Ectodermal cell (in vitro differentiated cells): ENCODE measurements around the gene EVC2.
"Not testable (repeated sequence)": the region's sequence is repeated elsewhere in the genome, so short reads cannot be mapped to it uniquely, and the experiment has no call there.

Experiments
- H3K27ac ChIP-seq: 2 replicates; pipeline ENCODE4 v1.7.0; 2013; ENCODE audit warnings: mild to moderate bottlenecking, low read depth, low read length; ENCODE audit not compliant: insufficient read depth, poor library complexity, severe bottlenecking
- H3K27me3 ChIP-seq: 2 replicates; pipeline ENCODE4 v1.7.0; 2013; ENCODE audit warnings: mild to moderate bottlenecking, low read length; ENCODE audit not compliant: insufficient read depth, control insufficient read depth, poor library complexity, severe bottlenecking
- H3K36me3 ChIP-seq: one replicate; pipeline ENCODE4 v1.7.0; 2013; ENCODE audit warnings: low read length; ENCODE audit not compliant: control insufficient read depth, insufficient read depth
- H3K4me1 ChIP-seq: one replicate; pipeline ENCODE4 v1.7.0; 2013; ENCODE audit warnings: low read length; ENCODE audit not compliant: control insufficient read depth, insufficient read depth
- H3K4me3 ChIP-seq: 2 replicates; pipeline ENCODE4 v1.7.0; 2013; ENCODE audit warnings: low read depth, low read length, control low read depth; ENCODE audit not compliant: insufficient read depth
- H3K9me3 ChIP-seq: 2 replicates; pipeline ENCODE4 v1.7.0; 2013; ENCODE audit warnings: mild to moderate bottlenecking, low read length, moderate library complexity; ENCODE audit not compliant: control insufficient read depth
- WGBS, 2 experiments: methylation state at CpG; one replicate each; pipeline ENCODE4 v1.1.7; 2013; ENCODE audit warnings: missing lambda C conversion rate in 2 of 2; 5-methylcytosine and 5-hydroxymethylcytosine counted together

The EVC2 gene

GRCh38 chr4:5742388-5742787, 34.0 kb upstream of the EVC2 start:
- peaks cover 7% of the 10 kb centered on the region for H3K36me3 ChIP-seq
- H3K27me3 ChIP-seq, result no peaks in the 10 kb centered on the region
- no peaks in the 10 kb centered on the region for H3K9me3 ChIP-seq
- WGBS, 2 experiments, result 86 to 94% methylated on average over 2 of the region's 2 CpGs
- H3K27ac ChIP-seq, result no peak overlapping the region
- no peak overlapping the region for H3K4me3 ChIP-seq
- H3K4me1 ChIP-seq, result no peaks in the 10 kb centered on the region

GRCh38 chr4:5738061-5738460, 29.7 kb upstream of the EVC2 start:
- H3K9me3 ChIP-seq, result no peaks in the 10 kb centered on the region
- no peaks in the 10 kb centered on the region for H3K27me3 ChIP-seq
- no peaks in the 10 kb centered on the region for H3K4me1 ChIP-seq
- H3K4me3 ChIP-seq, result no peak overlapping the region
- 93 to 97% methylated on average over 2 of the region's 2 CpGs for WGBS, 2 experiments
- peaks cover 15% of the 10 kb centered on the region for H3K36me3 ChIP-seq
- no peak overlapping the region for H3K27ac ChIP-seq

DNA sequence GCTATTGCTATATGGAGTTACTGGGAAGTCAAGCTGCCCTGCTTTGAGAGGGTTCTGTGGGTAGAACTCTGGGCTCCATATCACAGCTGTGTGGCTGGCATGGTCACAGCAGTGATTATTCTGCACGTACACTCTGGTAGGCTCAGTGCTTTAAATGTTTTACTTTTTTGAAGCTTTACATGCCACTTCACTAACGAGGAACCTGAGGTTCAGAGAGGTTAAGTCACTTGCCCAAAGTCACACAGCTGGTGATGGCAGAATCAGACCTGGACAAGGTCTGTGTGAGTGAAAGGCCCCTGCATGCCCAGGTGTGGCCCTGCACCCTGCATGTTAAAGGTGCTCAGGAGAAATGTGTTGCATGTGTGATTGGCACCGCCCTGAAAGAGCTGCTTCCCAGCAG, 27.1 kb upstream of the EVC2 start:
- H3K9me3 ChIP-seq, result no peaks in the 10 kb centered on the region
- H3K27ac ChIP-seq, result no peak overlapping the region
- H3K27me3 ChIP-seq, result no peaks in the 10 kb centered on the region
- no peak overlapping the region for H3K4me3 ChIP-seq
- H3K36me3 ChIP-seq, result peaks cover 12% of the 10 kb centered on the region
- WGBS, 2 experiments, result 92 to 94% methylated on average over 3 of the region's 3 CpGs
- no peaks in the 10 kb centered on the region for H3K4me1 ChIP-seq

DNA sequence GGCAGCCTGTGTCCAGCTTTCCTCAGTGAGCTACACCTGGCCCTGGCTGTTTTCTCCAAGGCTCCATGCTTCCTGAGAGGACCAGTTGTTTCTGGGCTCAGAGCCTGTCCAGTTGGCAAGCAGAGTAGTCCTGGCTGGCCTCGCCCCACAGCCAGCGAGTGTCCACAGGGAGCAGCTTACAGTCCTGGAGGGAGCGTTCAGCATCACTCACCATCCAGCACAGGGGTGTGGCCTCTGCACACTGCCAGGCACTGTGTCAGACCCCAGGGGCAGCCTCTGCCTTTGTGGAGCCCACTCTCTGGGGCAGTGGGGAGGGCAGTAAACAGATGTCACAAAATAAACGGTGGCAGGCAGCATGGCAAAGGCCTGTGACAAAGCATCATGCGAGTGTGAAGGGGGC, 26.5 kb upstream of the EVC2 start:
- Histone ChIP-seq H3K27me3 (no peaks in the 10 kb centered on the region), H3K4me1 (no peaks in the 10 kb centered on the region), H3K27ac (no peak overlapping the region), H3K36me3 (peaks cover 12% of the 10 kb centered on the region), H3K9me3 (no peaks in the 10 kb centered on the region), H3K4me3 (no peak overlapping the region)
- 94 to 96% methylated on average over 5 of the region's 5 CpGs for WGBS, 2 experiments

DNA sequence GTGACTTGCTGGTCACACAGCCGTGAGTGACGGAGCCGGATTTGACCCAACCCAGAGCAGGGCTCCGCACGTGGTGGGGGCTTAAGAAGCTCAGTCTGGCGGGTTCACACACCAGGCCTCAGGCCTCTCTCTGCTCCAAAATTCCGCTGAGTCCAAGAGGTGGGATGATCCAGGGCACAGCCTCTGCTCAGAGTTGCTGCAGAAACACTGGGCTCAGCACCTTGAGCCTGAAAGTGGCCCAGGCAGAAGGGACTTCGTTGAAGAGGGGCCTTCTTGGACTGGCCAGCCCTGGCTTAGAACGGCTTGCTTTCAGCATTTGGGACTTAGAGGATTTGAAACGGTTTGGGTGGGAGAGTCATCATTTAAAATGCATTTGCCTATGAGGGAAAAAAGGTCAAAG, 23.8 kb upstream of the EVC2 start:
- H3K27ac ChIP-seq, result no peak overlapping the region
- H3K36me3 ChIP-seq, result peaks cover 12% of the 10 kb centered on the region
- no peak overlapping the region for H3K4me3 ChIP-seq
- 87 to 89% methylated on average over 10 of the region's 10 CpGs for WGBS, 2 experiments
- H3K27me3 ChIP-seq, result no peaks in the 10 kb centered on the region
- H3K4me1 ChIP-seq, result no peaks in the 10 kb centered on the region
- H3K9me3 ChIP-seq, result no peaks in the 10 kb centered on the region

GRCh38 chr4:5730993-5731990, 22.9 kb upstream of the EVC2 start:
- WGBS, 2 experiments, result 93 to 94% methylated on average over 30 of the region's 30 CpGs
- Histone ChIP-seq H3K4me1 (no peaks in the 10 kb centered on the region), H3K36me3 (peaks cover 12% of the 10 kb centered on the region), H3K27ac (no peak overlapping the region), H3K27me3 (no peaks in the 10 kb centered on the region), H3K9me3 (no peaks in the 10 kb centered on the region), H3K4me3 (no peak overlapping the region)

DNA sequence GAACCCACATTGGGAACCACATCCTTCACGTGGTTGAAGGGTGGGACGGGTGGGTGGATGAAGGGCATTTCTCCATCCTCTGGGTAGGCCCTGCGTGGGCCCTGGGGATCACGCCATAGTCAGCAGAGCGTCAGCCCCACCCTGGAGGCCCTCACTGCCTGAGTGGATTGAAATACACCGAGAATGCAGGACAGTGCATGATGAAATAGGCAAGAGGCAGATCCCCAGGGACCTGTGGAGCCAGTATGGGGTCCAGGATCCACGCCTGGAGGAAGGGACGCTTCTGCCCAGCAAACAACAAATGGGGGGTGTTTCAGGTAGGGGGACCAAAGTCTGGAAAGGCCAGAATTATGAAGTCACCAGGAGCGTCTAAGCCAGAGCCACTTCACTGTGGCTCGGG, 22.1 kb upstream of the EVC2 start:
- no peaks in the 10 kb centered on the region for H3K27me3 ChIP-seq
- WGBS, 2 experiments, result 89 to 90% methylated on average over 10 of the region's 10 CpGs
- no peak overlapping the region for H3K27ac ChIP-seq
- H3K36me3 ChIP-seq, result peaks cover 13% of the 10 kb centered on the region
- H3K4me1 ChIP-seq, result no peaks in the 10 kb centered on the region
- no peak overlapping the region for H3K4me3 ChIP-seq
- H3K9me3 ChIP-seq, result no peaks in the 10 kb centered on the region

DNA sequence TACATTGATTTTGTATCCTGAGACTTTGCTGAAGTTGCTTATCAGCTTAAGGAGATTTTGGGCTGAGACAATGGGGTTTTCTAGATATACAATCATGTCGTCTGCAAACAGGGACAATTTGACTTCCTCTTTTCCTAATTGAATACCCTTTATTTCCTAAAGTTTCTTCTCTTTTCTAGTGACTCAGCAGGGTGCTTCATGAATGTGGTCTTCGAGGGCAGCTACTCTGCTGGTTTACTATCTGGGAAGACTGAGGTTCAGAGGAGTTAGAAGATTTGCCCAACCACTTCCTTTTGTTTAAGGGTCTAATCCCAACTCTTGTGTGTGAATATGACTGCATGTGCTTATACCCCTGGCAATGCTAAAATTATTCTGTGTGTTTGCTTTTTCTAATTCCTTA, 20.1 kb upstream of the EVC2 start:
- H3K27ac ChIP-seq, H3K27me3 ChIP-seq, H3K4me1 ChIP-seq, H3K4me3 ChIP-seq, H3K9me3 ChIP-seq: not testable (repeated sequence)
- peaks cover 12% of the 10 kb centered on the region for H3K36me3 ChIP-seq
- WGBS, 2 experiments, result 66 to 68% methylated on average over 2 of the region's 2 CpGs

DNA sequence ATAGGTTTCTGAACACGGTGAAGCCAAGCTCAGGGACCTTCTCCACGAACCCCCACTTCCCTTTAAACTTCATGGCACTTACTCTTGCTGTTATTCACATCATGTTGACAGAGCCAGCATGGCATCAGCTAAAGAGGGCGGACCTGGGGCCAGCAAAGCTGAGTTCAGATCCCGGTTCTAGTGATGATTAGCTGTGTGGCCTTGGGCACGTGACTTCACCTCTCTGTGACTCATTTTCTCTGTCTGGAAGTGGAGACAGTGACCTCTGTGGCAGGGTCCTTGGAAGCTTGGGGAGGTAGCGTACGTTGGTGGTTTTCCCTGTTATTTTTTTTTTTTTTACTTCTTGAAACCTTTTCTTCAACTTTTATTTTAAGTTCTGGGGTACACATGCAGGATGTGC, 16.0 kb upstream of the EVC2 start:
- Histone ChIP-seq H3K27me3 (no peaks in the 10 kb centered on the region), H3K4me1 (no peaks in the 10 kb centered on the region), H3K27ac (no peak overlapping the region), H3K4me3 (no peak overlapping the region), H3K36me3 (peaks cover 7% of the 10 kb centered on the region), H3K9me3 (no peaks in the 10 kb centered on the region)
- 95 to 97% methylated on average over 7 of the region's 7 CpGs for WGBS, 2 experiments

GRCh38 chr4:5722328-5722727, 14.0 kb upstream of the EVC2 start:
- no peak overlapping the region for H3K4me3 ChIP-seq
- peaks cover 7% of the 10 kb centered on the region for H3K36me3 ChIP-seq
- 90 to 97% methylated on average over 3 to 4 of the region's 4 CpGs for WGBS, 2 experiments
- H3K4me1 ChIP-seq, result no peaks in the 10 kb centered on the region
- H3K9me3 ChIP-seq, result no peaks in the 10 kb centered on the region
- H3K27ac ChIP-seq, result no peak overlapping the region
- no peaks in the 10 kb centered on the region for H3K27me3 ChIP-seq
